ENCODE measurements around the gene PNPLA3.
A peak's percentile ranks its signal among the peaks of the same experiment; 100 is the strongest.

PNPLA3 gene

GRCh38 chr22:43995057-43995685 lies 71.6 kb downstream of the PNPLA3 start:
- DNase-seq = peak; percentile 48

GRCh38 chr22:43995798-43996169 lies 72.2 kb downstream of the PNPLA3 start:
- no peak for DNase-seq

DNA sequence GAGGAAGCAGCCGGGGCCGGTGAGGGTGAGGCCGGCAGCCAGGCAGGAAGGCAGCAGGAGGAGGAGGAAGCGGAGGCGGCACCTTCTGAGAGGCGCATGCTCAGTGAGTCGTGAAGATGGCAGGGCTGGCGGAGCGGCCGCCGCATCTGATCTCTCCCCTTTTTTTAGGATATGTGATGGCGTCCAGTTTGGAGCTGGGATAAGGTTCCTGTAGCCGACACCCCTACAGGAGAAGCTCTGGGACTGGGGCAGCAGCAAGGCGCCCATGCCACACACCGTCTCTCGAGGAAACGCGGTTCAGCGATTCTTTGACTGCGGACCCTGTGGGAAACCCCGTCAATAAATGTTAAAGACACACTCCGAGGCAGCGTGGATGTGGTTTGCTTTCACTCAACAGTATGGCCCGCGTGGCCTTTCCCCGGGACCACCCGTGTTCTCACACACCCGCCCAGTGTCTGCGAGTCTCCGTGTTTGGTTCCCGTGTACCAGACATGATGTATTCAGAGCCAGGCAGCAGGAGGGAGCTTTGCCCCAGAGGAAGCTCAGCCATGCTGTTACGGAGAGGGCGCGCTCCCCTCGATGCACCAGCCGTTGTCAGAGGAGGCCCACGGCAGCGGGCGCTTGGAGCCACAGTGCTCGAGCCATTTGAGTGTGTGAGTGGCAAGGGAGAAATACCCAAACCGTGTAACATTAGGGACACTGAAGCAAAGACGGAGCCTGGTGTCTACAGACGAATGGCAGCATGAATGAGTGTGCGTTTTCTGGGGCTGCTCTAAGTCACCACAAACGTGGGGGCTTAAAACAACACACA lies 72.8 kb downstream of the PNPLA3 start:
- peak; percentile 88 for DNase-seq

DNA sequence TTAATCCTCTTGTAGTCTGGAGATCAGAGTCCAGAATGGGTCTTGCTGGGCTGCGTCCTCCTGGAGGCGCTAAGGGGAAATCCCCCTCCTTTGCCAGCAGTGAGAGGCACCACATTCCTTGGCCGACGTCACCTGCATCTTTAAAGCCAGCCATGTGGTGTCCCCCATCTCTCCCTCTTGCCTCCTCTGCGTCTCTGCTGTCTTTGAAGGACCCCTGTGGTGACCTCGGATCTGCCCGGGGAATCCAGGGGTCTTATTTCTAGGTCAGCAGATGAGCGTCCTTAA lies 73.3 kb downstream of the PNPLA3 start:
- DNase-seq = peak; percentile 59

Measured in activated effector memory CD4-positive, alpha-beta T cell treated with anti-CD3 and anti-CD28 coated beads, Interleukin-2, amount 50 U/mL, for 16 hours (primary cell).